NCI-H187 treated with DMSO at 0.1 percent for 48 hours (cell line): ENCODE data around the gene DNAH2.
A peak's percentile ranks its signal among the peaks of the same experiment; 100 is the strongest.

ENCODE experiments used
- DNase-seq: peaks from one replicate; lab custom pipeline; 2025; lab: John Stamatoyannopoulos, UW

Gene DNAH2

DNA sequence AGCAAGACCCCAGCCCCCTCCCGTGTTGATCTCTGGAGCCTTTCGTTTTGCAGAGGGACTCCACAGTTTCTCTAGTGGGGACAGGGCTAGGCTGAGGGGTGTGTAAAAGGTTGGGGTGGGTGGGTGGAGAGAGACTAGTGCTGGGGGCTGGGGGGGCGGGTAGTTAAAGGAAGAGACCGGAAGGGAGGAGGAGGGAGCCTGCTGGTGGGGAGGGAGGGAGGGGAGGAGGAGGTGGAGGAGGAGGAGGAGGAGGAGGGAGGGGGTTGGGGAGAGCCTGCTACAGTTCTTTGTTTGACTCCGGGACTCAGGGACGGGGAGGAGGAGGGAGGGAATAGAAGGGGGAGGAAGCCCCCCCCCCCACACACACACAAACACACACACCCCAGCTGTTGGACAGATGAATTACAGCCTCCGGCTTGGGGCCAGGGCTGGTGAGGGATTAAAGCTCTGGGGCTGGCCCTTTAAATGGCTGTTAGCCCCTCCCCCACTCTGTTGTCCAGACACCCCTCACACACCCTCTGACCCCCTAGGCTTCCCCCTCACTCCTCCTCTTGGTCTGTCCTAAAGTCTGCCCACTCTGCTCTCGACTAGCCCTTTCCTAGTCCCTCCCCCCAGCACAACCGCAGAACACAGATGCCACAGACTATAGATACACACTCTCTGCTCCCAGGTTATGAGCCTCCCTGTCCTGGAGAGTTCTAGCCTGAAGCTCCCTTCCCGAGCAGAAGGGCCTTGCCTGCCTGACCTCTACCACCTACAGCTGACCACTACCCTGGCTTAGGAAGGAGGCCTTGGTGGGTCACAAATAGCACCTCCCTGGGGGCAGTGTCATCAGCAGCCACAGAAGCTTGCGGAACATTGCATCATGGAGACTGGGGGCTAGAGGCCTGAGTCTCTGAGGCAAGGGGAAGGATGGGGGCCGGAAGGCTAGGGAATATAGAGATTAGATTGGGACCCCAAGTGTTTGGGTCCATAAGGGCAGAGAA, 120.8 kb downstream of the DNAH2 start:
- DNase-seq: no peak

- no peak for DNase-seq
These were observed 121.8 kb downstream of the DNAH2 start for GRCh38 chr17:7839190-7839875.

GRCh38 chr17:7839876-7840261, 122.3 kb downstream of the DNAH2 start:
- DNase-seq: no peak

GRCh38 chr17:7840441-7840840, 122.9 kb downstream of the DNAH2 start:
- DNase-seq: no peak

DNA sequence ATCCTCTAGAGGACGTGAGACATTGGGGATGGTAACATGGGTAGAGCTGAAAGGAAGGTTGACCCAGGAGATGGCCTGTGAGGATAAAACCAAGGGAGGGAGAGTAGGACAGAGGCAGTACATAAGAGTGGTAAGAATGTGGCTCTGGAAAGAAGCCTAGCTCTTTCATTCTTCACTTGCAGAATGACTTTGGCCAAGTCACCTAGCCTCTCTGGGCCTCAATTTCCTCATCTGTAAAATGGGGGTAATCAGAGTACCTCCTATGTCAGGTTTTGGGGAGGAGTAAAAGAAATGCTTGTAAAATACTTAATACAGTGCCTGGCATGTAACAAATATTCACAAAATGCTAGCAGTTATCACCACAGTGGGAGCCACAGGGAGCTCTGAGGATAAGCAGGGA, 123.3 kb downstream of the DNAH2 start:
- DNase-seq: no peak

- DNase-seq: no peak
These were observed 123.9 kb downstream of the DNAH2 start for GRCh38 chr17:7841396-7841914.

GRCh38 chr17:7841915-7842379, 124.4 kb downstream of the DNAH2 start:
- peak; percentile 52 for DNase-seq

DNA sequence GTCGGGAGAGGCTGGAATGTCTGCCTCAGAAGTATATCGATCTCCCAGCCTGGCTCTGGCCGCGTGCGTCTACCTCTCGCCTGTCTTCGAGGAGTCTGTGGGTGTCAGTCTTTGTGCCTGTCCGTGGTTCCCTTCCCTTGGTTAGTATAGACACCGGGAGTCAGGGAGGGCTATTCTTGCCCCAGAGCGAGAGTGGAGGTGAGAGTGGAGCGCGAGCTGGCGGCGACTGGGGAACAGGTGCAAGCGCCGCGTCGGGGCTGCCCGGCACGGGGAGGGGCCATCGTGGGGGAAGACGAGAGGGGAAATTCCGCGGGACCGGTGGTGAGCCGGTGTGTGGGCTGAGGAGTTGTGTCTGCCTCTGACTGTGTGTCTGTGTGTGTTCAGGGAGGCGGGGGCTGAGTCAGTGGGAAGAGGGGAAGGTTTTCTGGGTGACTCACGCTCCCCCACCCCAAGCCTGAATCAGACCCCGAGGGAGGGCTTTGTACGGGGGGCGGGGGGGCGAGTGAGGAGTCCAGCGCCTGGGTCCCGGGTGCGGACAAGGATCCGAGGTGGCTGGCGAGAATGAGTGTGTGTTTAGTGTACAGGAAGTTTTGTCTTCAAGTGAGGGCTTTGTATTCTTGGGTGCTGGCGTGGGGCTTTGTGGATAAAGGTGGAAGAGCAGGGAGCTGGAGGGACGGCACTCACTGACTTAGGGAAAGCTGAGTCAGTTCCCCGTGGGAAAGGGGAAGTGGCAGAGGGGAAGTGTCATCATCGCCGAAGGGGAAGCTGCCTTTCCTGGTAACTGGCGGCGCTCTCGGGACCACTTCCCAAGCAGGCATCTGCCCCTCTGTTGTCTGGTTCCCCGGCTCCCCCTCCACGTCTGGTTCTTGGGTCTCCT, 125.1 kb downstream of the DNAH2 start:
- no peak for DNase-seq

DNA sequence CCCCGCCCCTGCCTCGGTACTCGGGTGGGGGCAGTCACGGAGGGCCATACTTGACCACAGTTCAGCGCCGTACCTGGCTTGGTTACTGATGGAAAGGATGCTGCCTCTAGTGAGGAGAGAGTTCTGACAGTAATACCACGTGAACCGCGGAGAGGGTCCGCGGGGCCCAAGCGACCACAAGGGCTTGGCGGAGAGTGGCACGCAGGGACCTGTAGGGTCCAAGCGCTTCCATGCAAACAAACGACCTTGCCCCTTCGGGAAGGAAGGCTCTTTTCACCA, 125.7 kb downstream of the DNAH2 start:
- no peak for DNase-seq

GRCh38 chr17:7843536-7844291, 126.2 kb downstream of the DNAH2 start:
- no peak for DNase-seq

GRCh38 chr17:7844292-7845154, 127.0 kb downstream of the DNAH2 start:
- DNase-seq: no peak

DNA sequence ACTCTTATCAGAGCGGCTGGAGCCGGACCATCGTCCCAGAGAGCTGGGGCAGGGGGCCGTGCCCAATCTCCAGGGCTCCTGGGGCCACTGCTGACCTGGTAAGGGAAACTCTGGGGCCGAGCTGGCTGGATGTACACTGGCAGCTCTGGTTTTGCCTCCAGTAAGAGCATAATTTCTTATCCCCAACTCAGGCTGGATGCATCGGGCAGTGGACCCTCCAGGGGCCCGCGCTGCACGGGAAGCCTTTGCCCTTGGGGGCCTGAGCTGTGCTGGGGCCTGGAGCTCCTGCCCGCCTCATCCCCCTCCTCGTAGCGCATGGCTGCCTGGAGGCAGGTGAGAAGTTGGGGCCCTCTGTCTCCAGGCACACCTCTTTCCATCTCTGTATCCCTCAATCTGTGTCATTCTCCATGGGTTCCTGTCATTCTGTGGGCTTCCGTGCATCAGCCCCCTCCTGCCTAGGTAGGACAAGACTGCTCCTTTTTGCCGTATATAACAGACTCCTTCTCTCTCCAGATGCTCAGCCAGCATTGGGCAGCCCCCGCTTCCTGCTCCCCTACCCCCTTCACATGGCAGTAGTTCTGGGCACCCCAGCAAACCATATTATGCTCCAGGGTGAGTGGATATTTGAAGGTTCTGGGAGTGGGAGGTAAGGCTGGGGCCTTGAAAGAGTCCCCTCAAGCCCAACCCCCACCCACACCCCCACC, 128.0 kb downstream of the DNAH2 start:
- no peak for DNase-seq

DNA sequence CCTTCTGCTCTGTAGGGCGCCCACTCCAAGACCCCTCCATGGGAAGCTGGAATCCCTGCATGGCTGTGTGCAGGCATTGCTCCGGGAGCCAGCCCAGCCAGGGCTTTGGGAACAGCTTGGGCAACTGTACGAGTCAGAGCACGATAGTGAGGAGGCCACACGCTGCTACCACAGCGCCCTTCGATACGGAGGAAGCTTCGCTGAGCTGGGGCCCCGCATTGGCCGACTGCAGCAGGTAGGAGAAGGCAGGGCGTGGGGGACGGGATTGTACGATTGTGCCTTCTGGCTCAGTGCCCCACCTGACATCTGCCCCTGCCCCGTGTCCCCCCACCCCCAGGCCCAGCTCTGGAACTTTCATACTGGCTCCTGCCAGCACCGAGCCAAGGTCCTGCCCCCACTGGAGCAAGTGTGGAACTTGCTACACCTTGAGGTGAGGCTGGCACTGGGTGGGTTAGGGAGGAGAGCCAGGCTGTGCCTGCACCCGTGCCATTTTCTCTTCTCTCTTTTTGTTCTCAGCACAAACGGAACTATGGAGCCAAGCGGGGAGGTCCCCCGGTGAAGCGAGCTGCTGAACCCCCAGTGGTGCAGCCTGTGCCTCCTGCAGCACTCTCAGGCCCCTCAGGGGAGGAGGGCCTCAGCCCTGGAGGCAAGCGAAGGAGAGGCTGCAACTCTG, 128.7 kb downstream of the DNAH2 start:
- no peak for DNase-seq

- DNase-seq: no peak
These were observed 129.5 kb downstream of the DNAH2 start for GRCh38 chr17:7846765-7847661.

DNA sequence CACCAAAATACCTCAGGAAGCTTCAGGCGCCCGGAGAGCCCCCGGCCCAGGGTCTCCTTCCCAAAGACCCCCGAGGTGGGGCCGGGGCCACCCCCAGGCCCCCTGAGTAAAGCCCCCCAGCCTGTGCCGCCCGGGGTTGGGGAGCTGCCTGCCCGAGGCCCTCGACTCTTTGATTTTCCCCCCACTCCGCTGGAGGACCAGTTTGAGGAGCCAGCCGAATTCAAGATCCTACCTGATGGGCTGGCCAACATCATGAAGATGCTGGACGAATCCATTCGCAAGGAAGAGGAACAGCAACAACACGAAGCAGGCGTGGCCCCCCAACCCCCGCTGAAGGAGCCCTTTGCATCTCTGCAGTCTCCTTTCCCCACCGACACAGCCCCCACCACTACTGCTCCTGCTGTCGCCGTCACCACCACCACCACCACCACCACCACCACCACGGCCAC, 130.6 kb downstream of the DNAH2 start:
- DNase-seq: no peak

- DNase-seq: no peak
These were observed 131.2 kb downstream of the DNAH2 start for GRCh38 chr17:7848739-7849129.

- DNase-seq: no peak
These were observed 131.7 kb downstream of the DNAH2 start for GRCh38 chr17:7849130-7849750.
